ENCODE results near the gene ANGPTL2.

The ANGPTL2 gene

GRCh38 chr9:127050591-127051001 lies 71.8 kb downstream of the ANGPTL2 start:
- no peak for DNase-seq (ENCODE audit: low read depth in 3 of 3)

GRCh38 chr9:127050152-127050551 lies 72.3 kb downstream of the ANGPTL2 start:
- DNase-seq (ENCODE audit: low read depth in 3 of 3), result no peak

- DNase-seq (ENCODE audit: low read depth in 3 of 3), result no peak
Observed at GRCh38 chr9:127049581-127049980, 72.9 kb downstream of the ANGPTL2 start.

GRCh38 chr9:127049044-127049443 lies 73.4 kb downstream of the ANGPTL2 start:
- peak in 2 of 3 experiments; percentile 1 to 3 for DNase-seq (ENCODE audit: low read depth in 3 of 3)

GRCh38 chr9:127047971-127048370 lies 74.5 kb downstream of the ANGPTL2 start:
- DNase-seq (ENCODE audit: low read depth in 3 of 3), result no peak

GRCh38 chr9:127045148-127045547 lies 77.3 kb downstream of the ANGPTL2 start:
- no peak for DNase-seq (ENCODE audit: low read depth in 3 of 3)

- no peak for DNase-seq (ENCODE audit: low read depth in 3 of 3)
Observed at GRCh38 chr9:127039492-127039891, 82.9 kb downstream of the ANGPTL2 start.

GRCh38 chr9:127038531-127038930 lies 83.9 kb downstream of the ANGPTL2 start:
- DNase-seq (ENCODE audit: low read depth in 3 of 3), result no peak

Measured in stimulated activated CD4-positive, alpha-beta T cell treated with anti-CD3 and anti-CD28 coated beads, TNF-alpha, amount 100 ng/mL, for 24 hours (primary cell).